Gastrocnemius medialis (tissue), 4 donors: ENCODE data around the gene SCGB2B2. TPM values are rescaled to one million over a fixed set of nuclear protein-coding genes. Genes with fewer than 3 reads are reported as not detected.

Experiments
- ATAC-seq, 2 donors: fragments of 150-250 bp; one replicate each; pipeline ENCODE4 v1.9.1; 2016
- DNase-seq, 2 donors: peaks; one replicate each; pipeline ENCODE4 v3.0.0-alpha.2; 2019
- H3K27ac ChIP-seq, 4 donors: fragments of 200-600 bp; sonication (generic); 1 replicate in 1 of 4; 2 replicates in 3 of 4; pipeline ENCODE4 v1.5.1; 2016 to 2018; ENCODE audit warnings: mild to moderate bottlenecking in 2 of 4, moderate library complexity in 1 of 4
- H3K27me3 ChIP-seq, 3 donors: fragments of 200-600 bp; sonication (generic) in 2 of 3; 1 replicate in 1 of 3; 2 replicates in 2 of 3; pipeline versions ENCODE4 v1.5.1 to v1.6.0; 2016 to 2019; ENCODE audit warnings: mild to moderate bottlenecking in 1 of 3, moderate library complexity in 1 of 3
- H3K36me3 ChIP-seq, 2 donors: fragments of 200-600 bp; sonication (generic) in 1 of 2; one replicate each; pipeline ENCODE4 v1.5.1; 2017 to 2018
- H3K4me1 ChIP-seq, 2 donors: fragments of 200-600 bp; sonication (generic) in 1 of 2; one replicate each; pipeline ENCODE4 v1.5.1; 2016 to 2017; ENCODE audit warnings: mild to moderate bottlenecking in 2 of 2
- H3K4me3 ChIP-seq, 4 donors: fragments of 200-600 bp; sonication (generic) in 3 of 4; 1 replicate in 1 of 4; 2 replicates in 3 of 4; pipeline ENCODE4 v1.5.1; 2016 to 2019; ENCODE audit warnings: mild to moderate bottlenecking in 2 of 4
- H3K9me3 ChIP-seq, 3 donors: fragments of 200-600 bp; sonication (generic) in 2 of 3; 1 replicate in 1 of 3; 2 replicates in 2 of 3; pipeline ENCODE4 v1.5.1; 2016 to 2019
- CTCF ChIP-seq, 5 experiments: fragments of 450-650 bp in 3 of 5; fragments of 200-600 bp in 2 of 5; sonication (generic) in 2 of 5; IDR thresholded peaks in 4 of 5; conservative IDR thresholded peaks in 1 of 5; 1 replicate in 4 of 5; 2 replicates in 1 of 5; pipeline ENCODE4 v1.5.1; 2016 to 2019; ENCODE audit warnings: antibody characterized with exemption in 5 of 5, mild to moderate bottlenecking in 3 of 5, moderate library complexity in 3 of 5
- POLR2A ChIP-seq, 2 donors: fragments of 450-650 bp; IDR thresholded peaks; one replicate each; pipeline ENCODE4 v1.6.1; 2017; ENCODE audit warnings: antibody characterized with exemption in 2 of 2, mild to moderate bottlenecking in 2 of 2, moderate library complexity in 2 of 2
- in situ Hi-C, 4 donors: fragments of 200-750 bp; cut with MboI; loops; one replicate each; pipeline versions ENCODE4 v1.15.0 to v1.8.0; 2017; ENCODE audit warnings: low sequenced_read_pairs in 4 of 4
- intact Hi-C: fragments of 100-400 bp; cut with DNase I; formaldehyde crosslinking; loops from one replicate; pipeline ENCODE4 v1.15.1; 2023; ENCODE audit warnings: low total_unique reads
- total RNA-seq, 4 donors: library from RNA; depleted of rRNA; stranded (reverse); fragments of >200 nt; gene quantifications; one replicate each; pipeline versions ENCODE4 v1.1.0 to v1.2.3, GENCODE V29; 2016

The SCGB2B2 gene
- total RNA-seq, 4 donors from 2014 or later: 0.20 to 1.1 (median 0.20) TPM; not detected in 1

DNA sequence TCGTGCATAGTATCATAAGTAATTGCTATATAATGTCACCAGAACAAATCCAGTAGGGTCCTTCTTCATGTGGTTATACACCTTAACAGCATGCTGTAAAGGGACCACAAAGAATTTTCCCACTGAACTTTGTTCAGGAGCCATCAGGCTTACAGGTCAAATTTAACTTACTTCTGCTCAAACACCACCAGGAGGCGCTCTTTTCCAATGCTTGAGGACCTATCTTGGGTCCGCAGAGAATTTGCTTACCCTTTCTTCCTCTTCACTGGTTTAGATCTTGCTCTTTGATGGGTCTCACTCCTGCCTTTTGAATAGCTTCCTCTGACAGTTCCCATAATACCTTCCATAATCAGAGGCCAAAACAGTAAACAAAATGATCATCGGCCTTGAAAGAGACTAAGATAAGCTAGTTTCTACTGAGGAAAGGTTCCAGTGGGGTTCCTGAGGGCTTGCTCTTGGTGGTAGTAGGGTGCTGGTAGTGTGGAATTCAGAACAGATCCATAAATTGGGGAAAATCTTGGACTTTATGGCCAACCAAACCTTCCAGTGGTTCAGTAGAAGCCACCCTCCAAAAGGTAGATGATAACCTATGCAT lies 37.4 kb downstream of the SCGB2B2 start:
- DNase-seq (peak in 1 of 2 donors; percentile 35), ATAC-seq (peak in 1 of 2 donors; percentile 75)
- no peak overlapping the region for H3K4me3 ChIP-seq
- no peaks in the 10 kb centered on the region for H3K27me3 ChIP-seq
- in situ Hi-C loops: loop anchor here in 3 of 4 donors (5.0 kb wide), 1 partner anchor 73 kb away; no protein-coding TSS in a partner anchor
- intact Hi-C loops: loop anchor here (1.0 kb wide), 1 partner anchor 73 kb away; no protein-coding TSS in a partner anchor
- TF ChIP-seq POLR2A (IDR thresholded peaks at IDR 0.05) (no peak), CTCF (IDR thresholded peaks at IDR 0.05 in 4 of 5, conservative IDR thresholded peaks at IDR 0.05 in 1 of 5) (peak; percentile 59 to 80 (median 77))
- H3K4me1 ChIP-seq: peaks cover 0 to under 1% of the 10 kb centered on the region in 2 donors
- H3K36me3 ChIP-seq: no peaks in the 10 kb centered on the region
- H3K27ac ChIP-seq: no peak overlapping the region
- no peaks in the 10 kb centered on the region for H3K9me3 ChIP-seq

- H3K9me3 ChIP-seq: no peaks in the 10 kb centered on the region
- intact Hi-C loops: no loop called here
- H3K27me3 ChIP-seq: no peaks in the 10 kb centered on the region
- in situ Hi-C loops: no loop called here
- DNase-seq: no peak
- TF ChIP-seq CTCF (IDR thresholded peaks at IDR 0.05 in 4 of 5, conservative IDR thresholded peaks at IDR 0.05 in 1 of 5): no peak
- no peak for TF ChIP-seq POLR2A (IDR thresholded peaks at IDR 0.05)
- H3K36me3 ChIP-seq: no peaks in the 10 kb centered on the region
- ATAC-seq: no peak
- no peaks in the 10 kb centered on the region for H3K4me1 ChIP-seq
- no peak overlapping the region for H3K4me3 ChIP-seq
- no peak overlapping the region for H3K27ac ChIP-seq
Observed at GRCh38 chr19:34633802-34634201, 43.2 kb downstream of the SCGB2B2 start.

Other genes with a start within 250 kb of the SCGB2B2 start
- gene UBA2, start 248.8 kb downstream of the SCGB2B2 start, total RNA-seq: 100 to 1,000 TPM in 3 of 4 donors, 10 to 100 TPM in 1; 89.3 to 106 (median 102) TPM
- 1 to 10 TPM; 1.6 to 8.1 (median 2.9) TPM for gene WTIP, start 195.4 kb downstream of the SCGB2B2 start, total RNA-seq
- 10 to 100 TPM; 14.9 to 43.2 (median 28.2) TPM for gene ZNF302, start 519 bp upstream of the SCGB2B2 start, total RNA-seq
- gene ZNF181, start 57.1 kb upstream of the SCGB2B2 start, total RNA-seq: 10 to 100 TPM; 27.3 to 77.9 (median 49.3) TPM
- 1 to 10 TPM; 1.2 to 6.3 (median 2.4) TPM for gene ZNF599, start 96.1 kb upstream of the SCGB2B2 start, total RNA-seq
- gene ZNF30, start 249.7 kb upstream of the SCGB2B2 start, total RNA-seq: 1 to 10 TPM in 2 of 4 donors, under 1 TPM in 2; 0.66 to 2.3 (median 0.92) TPM